Activated naive CD4-positive, alpha-beta T cell treated with anti-CD3 and anti-CD28 coated beads, Interleukin-2, amount 10 ng/mL, durations not matched to agents 7 days and 5 days (primary cell): ENCODE measurements around the gene RASAL2.
A peak's percentile ranks its signal among the peaks of the same experiment; 100 is the strongest.

Experiments used
- CTCF ChIA-PET: fragments of 350-600 bp; sonication (Branson Sonifier 250); formaldehyde crosslinking; loops from one replicate; lab custom pipeline; 2021; ENCODE audit warnings: antibody characterized with exemption; lab: Charles Lee
- DNase-seq: peaks from one replicate; pipeline ENCODE4 v3.0.0-alpha.2; 2020
- H3K27ac Mint-ChIP-seq: one replicate; pipeline ENCODE4 v1.8.0; 2021; ENCODE audit warnings: mild to moderate bottlenecking, moderate library complexity, mixed read lengths
- H3K27me3 Mint-ChIP-seq: one replicate; pipeline ENCODE4 v1.8.0; 2021; ENCODE audit warnings: mild to moderate bottlenecking, mixed read lengths
- H3K36me3 Mint-ChIP-seq: one replicate; pipeline ENCODE4 v1.8.0; 2021; ENCODE audit warnings: mixed read lengths
- H3K4me1 Mint-ChIP-seq: one replicate; pipeline ENCODE4 v1.8.0; 2021; ENCODE audit warnings: mixed read lengths
- H3K4me3 Mint-ChIP-seq: one replicate; pipeline ENCODE4 v1.8.0; 2021; ENCODE audit warnings: mild to moderate bottlenecking, moderate library complexity, mixed read lengths
- H3K9me3 Mint-ChIP-seq: one replicate; pipeline ENCODE4 v1.8.0; 2021; ENCODE audit warnings: mixed read lengths

RASAL2 gene

GRCh38 chr1:178093951-178094738 lies at the start of gene RASAL2:
TSS of gene RASAL2 (plus strand) at chr1:178094104. CDS start at chr1:178094493, 389 bp downstream.
- H3K27me3 Mint-ChIP-seq = peaks cover 32% of the 10 kb centered on the region
- peaks cover 2% of the 10 kb centered on the region for H3K9me3 Mint-ChIP-seq
- CTCF ChIA-PET = no interaction called here
- H3K4me3 Mint-ChIP-seq = peak within 1 kb of the TSS; percentile 54
- peaks cover 7% of the 10 kb centered on the region for H3K4me1 Mint-ChIP-seq
- no peak within 1 kb of the TSS for H3K27ac Mint-ChIP-seq
- no peak for DNase-seq
- peaks cover 6% of the 10 kb centered on the region for H3K36me3 Mint-ChIP-seq

- Mint-ChIP-seq H3K27ac (no peak overlapping the region), H3K27me3 (no peaks in the 10 kb centered on the region), H3K9me3 (no peaks in the 10 kb centered on the region), H3K4me1 (no peaks in the 10 kb centered on the region), H3K36me3 (no peaks in the 10 kb centered on the region), H3K4me3 (no peak overlapping the region)
- CTCF ChIA-PET = no interaction called here
- no peak for DNase-seq
Measured at GRCh38 chr1:178046591-178047270, 47.2 kb upstream of the RASAL2 start.

GRCh38 chr1:178047403-178048093 lies 46.4 kb upstream of the RASAL2 start:
- Mint-ChIP-seq H3K4me3 (no peak overlapping the region), H3K9me3 (no peaks in the 10 kb centered on the region), H3K36me3 (no peaks in the 10 kb centered on the region), H3K27me3 (no peaks in the 10 kb centered on the region), H3K4me1 (no peaks in the 10 kb centered on the region), H3K27ac (no peak overlapping the region)
- CTCF ChIA-PET = no interaction called here
- DNase-seq = no peak

GRCh38 chr1:178048426-178048825 lies 45.5 kb upstream of the RASAL2 start:
- no peak overlapping the region for H3K27ac Mint-ChIP-seq
- CTCF ChIA-PET = no interaction called here
- H3K27me3 Mint-ChIP-seq = no peaks in the 10 kb centered on the region
- no peaks in the 10 kb centered on the region for H3K9me3 Mint-ChIP-seq
- no peaks in the 10 kb centered on the region for H3K36me3 Mint-ChIP-seq
- DNase-seq = no peak
- no peaks in the 10 kb centered on the region for H3K4me1 Mint-ChIP-seq
- H3K4me3 Mint-ChIP-seq = no peak overlapping the region

- DNase-seq = no peak
- no peaks in the 10 kb centered on the region for H3K4me1 Mint-ChIP-seq
- no peaks in the 10 kb centered on the region for H3K27me3 Mint-ChIP-seq
- H3K36me3 Mint-ChIP-seq = no peaks in the 10 kb centered on the region
- no peaks in the 10 kb centered on the region for H3K9me3 Mint-ChIP-seq
- CTCF ChIA-PET = no interaction called here
- H3K4me3 Mint-ChIP-seq = no peak overlapping the region
- no peak overlapping the region for H3K27ac Mint-ChIP-seq
Measured at GRCh38 chr1:178048883-178049282, 45.0 kb upstream of the RASAL2 start.

- no peak for DNase-seq
- no peaks in the 10 kb centered on the region for H3K27me3 Mint-ChIP-seq
- no peaks in the 10 kb centered on the region for H3K36me3 Mint-ChIP-seq
- no peaks in the 10 kb centered on the region for H3K9me3 Mint-ChIP-seq
- no peak overlapping the region for H3K4me3 Mint-ChIP-seq
- no peaks in the 10 kb centered on the region for H3K4me1 Mint-ChIP-seq
- CTCF ChIA-PET = no interaction called here
- H3K27ac Mint-ChIP-seq = no peak overlapping the region
Measured at GRCh38 chr1:178050084-178050483, 43.8 kb upstream of the RASAL2 start.

GRCh38 chr1:178051071-178051470 lies 42.8 kb upstream of the RASAL2 start:
- no peaks in the 10 kb centered on the region for H3K36me3 Mint-ChIP-seq
- no peak overlapping the region for H3K4me3 Mint-ChIP-seq
- no peak overlapping the region for H3K27ac Mint-ChIP-seq
- no peaks in the 10 kb centered on the region for H3K9me3 Mint-ChIP-seq
- CTCF ChIA-PET = no interaction called here
- no peak for DNase-seq
- H3K27me3 Mint-ChIP-seq = no peaks in the 10 kb centered on the region
- H3K4me1 Mint-ChIP-seq = no peaks in the 10 kb centered on the region

GRCh38 chr1:178052650-178053461 lies 41.0 kb upstream of the RASAL2 start:
- no peaks in the 10 kb centered on the region for H3K27me3 Mint-ChIP-seq
- no peaks in the 10 kb centered on the region for H3K36me3 Mint-ChIP-seq
- CTCF ChIA-PET = no interaction called here
- H3K27ac Mint-ChIP-seq = no peak overlapping the region
- no peaks in the 10 kb centered on the region for H3K9me3 Mint-ChIP-seq
- no peak for DNase-seq
- no peak overlapping the region for H3K4me3 Mint-ChIP-seq
- H3K4me1 Mint-ChIP-seq = no peaks in the 10 kb centered on the region

- no peak for DNase-seq
- no peaks in the 10 kb centered on the region for H3K27me3 Mint-ChIP-seq
- no peak overlapping the region for H3K27ac Mint-ChIP-seq
- H3K4me1 Mint-ChIP-seq = no peaks in the 10 kb centered on the region
- no peak overlapping the region for H3K4me3 Mint-ChIP-seq
- H3K36me3 Mint-ChIP-seq = no peaks in the 10 kb centered on the region
- CTCF ChIA-PET = no interaction called here
- no peaks in the 10 kb centered on the region for H3K9me3 Mint-ChIP-seq
Measured at GRCh38 chr1:178055093-178055492, 38.8 kb upstream of the RASAL2 start.

GRCh38 chr1:178055779-178056471 lies 38.0 kb upstream of the RASAL2 start:
- Mint-ChIP-seq H3K27me3 (no peaks in the 10 kb centered on the region), H3K27ac (no peak overlapping the region), H3K9me3 (no peaks in the 10 kb centered on the region), H3K4me1 (no peaks in the 10 kb centered on the region), H3K36me3 (no peaks in the 10 kb centered on the region), H3K4me3 (no peak overlapping the region)
- no peak for DNase-seq
- CTCF ChIA-PET = no interaction called here

GRCh38 chr1:178057141-178057765 lies 36.7 kb upstream of the RASAL2 start:
- Mint-ChIP-seq H3K36me3 (no peaks in the 10 kb centered on the region), H3K4me1 (no peaks in the 10 kb centered on the region), H3K9me3 (no peaks in the 10 kb centered on the region), H3K27me3 (no peaks in the 10 kb centered on the region), H3K4me3 (no peak overlapping the region), H3K27ac (no peak overlapping the region)
- CTCF ChIA-PET = no interaction called here
- no peak for DNase-seq

- no peaks in the 10 kb centered on the region for H3K36me3 Mint-ChIP-seq
- no peak for DNase-seq
- H3K27me3 Mint-ChIP-seq = no peaks in the 10 kb centered on the region
- no peaks in the 10 kb centered on the region for H3K9me3 Mint-ChIP-seq
- no peaks in the 10 kb centered on the region for H3K4me1 Mint-ChIP-seq
- H3K27ac Mint-ChIP-seq = no peak overlapping the region
- CTCF ChIA-PET = no interaction called here
- H3K4me3 Mint-ChIP-seq = no peak overlapping the region
Measured at GRCh38 chr1:178057912-178058534, 35.9 kb upstream of the RASAL2 start.
